Omental fat pad (tissue), 4 donors: ENCODE measurements around the gene IRF5. TPM values are rescaled to one million over a fixed set of nuclear protein-coding genes. Genes with fewer than 3 reads are reported as not detected.

Experiments
- ATAC-seq: fragments of 150-250 bp; one replicate; pipeline ENCODE4 v1.9.1; 2016; ENCODE audit warnings: mild to moderate bottlenecking, moderate library complexity; ENCODE audit not compliant: low FRiP score
- DNase-seq: peaks from one replicate; pipeline ENCODE4 v3.0.0-alpha.2; 2019; ENCODE audit warnings: low spot score
- total RNA-seq, 4 donors: library from RNA; depleted of rRNA; stranded (reverse); fragments of >200 nt; gene quantifications; one replicate each; pipeline ENCODE4 v1.1.0, GENCODE V29; 2016
- TF ChIP-seq, protein P1 (sequence below), 3 donors: fragments of 450-650 bp; IDR thresholded peaks; one replicate each; pipeline ENCODE4 v1.5.1; 2016 to 2017; ENCODE audit warnings: antibody characterized with exemption in 3 of 3, mild to moderate bottlenecking in 3 of 3, moderate library complexity in 2 of 3

IRF5 gene
- total RNA-seq, 4 donors from 2014 or later: 5.3 to 23.9 (median 18.8) TPM

DNA sequence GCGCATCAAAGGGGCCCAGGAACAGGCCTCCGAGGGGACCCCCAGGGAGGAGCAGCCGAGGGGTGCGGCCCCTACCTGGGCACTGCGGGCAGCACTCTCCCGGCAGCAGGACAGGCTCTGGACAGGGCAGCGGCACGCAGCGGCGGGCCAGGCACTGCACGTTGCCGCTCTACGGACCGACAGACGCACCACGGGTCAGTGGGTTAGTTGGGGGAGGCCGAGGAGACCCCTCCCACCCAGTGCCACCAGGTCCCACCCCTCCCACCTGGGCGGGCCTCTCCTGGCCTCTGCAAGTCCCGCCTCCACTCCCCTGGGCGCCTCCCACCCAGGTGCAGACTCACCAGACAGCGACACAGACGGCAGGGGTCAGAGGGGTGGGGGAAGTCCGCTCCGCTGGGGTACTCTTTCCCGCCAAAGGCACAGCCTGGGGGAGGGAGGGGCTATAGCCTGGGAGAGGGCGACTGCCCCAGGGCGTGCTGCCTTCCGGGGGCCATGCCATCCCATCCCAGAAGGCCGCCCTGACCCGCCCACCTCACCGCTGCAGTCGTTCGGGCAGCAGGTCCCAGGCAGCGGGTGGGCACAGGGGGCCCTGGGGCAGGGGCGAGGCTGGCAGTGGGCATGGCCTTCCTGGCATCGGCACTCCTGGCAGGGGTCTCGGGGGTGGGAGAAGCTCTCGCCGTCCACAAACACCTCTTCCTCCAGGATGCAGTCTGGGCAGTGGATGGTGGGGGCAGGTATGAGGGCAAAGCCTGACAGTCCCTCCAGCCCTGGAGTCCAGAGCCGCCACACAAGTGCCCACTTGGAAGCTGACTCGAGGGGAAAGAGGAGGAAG lies 46.4 kb upstream of the IRF5 start:
- TF ChIP-seq, protein P1, sequence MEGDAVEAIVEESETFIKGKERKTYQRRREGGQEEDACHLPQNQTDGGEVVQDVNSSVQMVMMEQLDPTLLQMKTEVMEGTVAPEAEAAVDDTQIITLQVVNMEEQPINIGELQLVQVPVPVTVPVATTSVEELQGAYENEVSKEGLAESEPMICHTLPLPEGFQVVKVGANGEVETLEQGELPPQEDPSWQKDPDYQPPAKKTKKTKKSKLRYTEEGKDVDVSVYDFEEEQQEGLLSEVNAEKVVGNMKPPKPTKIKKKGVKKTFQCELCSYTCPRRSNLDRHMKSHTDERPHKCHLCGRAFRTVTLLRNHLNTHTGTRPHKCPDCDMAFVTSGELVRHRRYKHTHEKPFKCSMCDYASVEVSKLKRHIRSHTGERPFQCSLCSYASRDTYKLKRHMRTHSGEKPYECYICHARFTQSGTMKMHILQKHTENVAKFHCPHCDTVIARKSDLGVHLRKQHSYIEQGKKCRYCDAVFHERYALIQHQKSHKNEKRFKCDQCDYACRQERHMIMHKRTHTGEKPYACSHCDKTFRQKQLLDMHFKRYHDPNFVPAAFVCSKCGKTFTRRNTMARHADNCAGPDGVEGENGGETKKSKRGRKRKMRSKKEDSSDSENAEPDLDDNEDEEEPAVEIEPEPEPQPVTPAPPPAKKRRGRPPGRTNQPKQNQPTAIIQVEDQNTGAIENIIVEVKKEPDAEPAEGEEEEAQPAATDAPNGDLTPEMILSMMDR (IDR thresholded peaks at IDR 0.05): no peak
- no peak for DNase-seq
- peak; percentile 24 for ATAC-seq

DNA sequence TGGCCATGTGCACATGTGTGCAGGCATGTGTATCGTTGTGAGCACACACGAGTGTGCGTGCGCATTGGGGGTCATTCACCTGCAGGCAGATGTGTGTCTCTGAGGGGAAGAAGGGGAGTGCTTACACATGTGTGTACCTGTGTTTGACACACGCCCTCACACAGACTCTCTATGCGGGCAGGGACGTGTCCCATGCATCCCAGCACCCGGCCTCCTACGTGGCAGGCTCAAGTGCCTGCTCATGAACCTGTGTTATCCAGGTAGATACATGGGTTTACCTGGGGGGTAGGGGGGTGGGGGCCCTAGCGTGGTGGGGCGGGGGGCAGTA lies 45.8 kb upstream of the IRF5 start:
- ATAC-seq: no peak
- TF ChIP-seq, protein P1 (IDR thresholded peaks at IDR 0.05): no peak
- no peak for DNase-seq

DNA sequence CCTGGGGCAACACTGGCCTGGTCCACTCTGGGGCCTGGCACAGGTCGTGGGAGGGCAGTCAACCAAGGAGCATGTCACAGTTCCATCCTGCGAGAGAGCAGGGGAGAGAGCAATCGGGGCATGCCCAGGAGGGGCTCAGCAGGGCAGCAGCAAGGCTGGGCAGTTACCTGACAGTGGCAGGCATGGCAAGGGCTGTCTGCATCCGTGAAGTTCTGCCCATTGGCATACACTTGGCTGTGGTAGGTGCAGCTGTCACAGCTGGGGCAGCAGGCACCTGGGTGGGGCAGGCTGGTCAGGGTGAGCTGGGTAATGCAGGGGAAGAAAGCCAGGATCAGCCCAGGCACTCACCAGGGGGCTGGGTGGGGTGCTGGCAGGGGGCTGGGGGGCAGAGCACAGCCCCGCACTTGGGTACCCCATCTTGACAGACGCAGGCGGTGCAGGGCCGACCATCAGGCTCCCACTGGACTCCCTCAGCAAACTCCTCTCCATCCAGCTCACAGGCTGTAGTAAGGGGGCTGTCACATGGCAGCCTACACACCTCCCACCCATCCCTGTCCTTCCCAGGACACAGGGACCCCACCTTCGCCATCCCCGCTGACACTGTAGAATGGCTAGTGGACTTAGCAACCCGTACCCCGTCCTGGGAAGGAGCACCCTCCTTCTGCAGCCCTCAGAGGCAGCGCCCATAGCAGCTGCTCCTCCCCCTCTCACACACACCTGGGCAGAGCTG lies 45.0 kb upstream of the IRF5 start:
- ATAC-seq (no peak), DNase-seq (no peak)
- TF ChIP-seq, protein P1 (IDR thresholded peaks at IDR 0.05): no peak

DNA sequence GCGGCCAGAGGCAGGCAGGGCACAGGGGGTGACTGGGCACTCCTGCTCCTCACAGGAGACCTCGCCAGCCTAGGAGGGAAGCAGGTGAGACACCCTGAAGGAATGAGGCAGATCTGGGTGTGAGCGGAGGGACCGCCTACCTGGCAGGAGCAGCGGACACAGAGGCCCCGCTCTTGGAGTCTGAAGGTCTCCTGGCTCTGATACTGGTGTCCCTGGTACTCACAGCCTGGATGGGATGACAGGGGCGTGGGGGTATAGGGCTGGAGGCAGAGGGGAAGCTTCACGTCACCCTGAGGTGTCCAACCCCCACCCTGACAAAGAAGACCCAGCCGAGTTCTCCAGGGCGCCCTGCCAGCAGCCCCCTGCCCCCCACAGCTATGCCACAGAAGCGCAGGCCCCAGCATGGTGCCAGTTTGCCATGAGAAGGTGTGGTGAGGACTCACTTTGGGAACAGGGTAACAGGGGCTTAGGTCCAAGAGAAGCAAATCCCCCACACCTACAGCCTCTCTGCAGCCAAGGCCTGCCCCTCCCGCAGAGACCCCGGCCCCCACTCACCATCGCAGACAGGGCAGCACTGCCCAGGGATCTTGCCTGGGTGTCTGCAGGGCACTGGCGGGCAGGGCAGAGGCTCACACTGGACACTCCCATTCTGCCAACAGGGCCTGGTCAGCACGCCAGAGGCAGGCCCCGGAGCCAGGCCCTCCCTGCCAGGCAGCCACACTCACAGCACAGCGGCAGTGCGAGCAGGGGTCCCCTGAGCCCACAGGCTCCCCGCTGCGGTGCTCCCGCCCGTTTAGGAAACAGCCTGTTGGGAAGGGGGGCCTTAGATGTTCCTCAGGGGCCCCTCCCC lies 44.3 kb upstream of the IRF5 start:
- ATAC-seq (no peak), DNase-seq (no peak)
- TF ChIP-seq, protein P1 (IDR thresholded peaks at IDR 0.05): no peak

DNA sequence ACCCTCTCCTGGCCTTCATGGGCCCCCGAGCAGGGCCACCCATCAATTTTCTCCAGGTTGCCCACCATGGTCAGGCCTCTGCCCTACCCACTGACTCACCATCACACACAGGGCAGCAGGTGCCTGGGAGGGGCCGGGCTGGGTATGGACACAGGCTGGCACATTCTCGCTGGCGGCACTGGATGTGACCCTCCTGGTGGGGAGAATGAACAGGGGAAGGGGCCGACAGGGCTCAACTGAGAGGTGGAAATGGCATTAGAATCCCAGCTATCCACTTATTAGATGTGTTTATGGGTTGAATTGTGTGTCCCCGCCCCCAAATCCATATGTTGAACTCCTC lies 43.7 kb upstream of the IRF5 start:
- DNase-seq: no peak
- TF ChIP-seq, protein P1 (IDR thresholded peaks at IDR 0.05): no peak
- no peak for ATAC-seq

DNA sequence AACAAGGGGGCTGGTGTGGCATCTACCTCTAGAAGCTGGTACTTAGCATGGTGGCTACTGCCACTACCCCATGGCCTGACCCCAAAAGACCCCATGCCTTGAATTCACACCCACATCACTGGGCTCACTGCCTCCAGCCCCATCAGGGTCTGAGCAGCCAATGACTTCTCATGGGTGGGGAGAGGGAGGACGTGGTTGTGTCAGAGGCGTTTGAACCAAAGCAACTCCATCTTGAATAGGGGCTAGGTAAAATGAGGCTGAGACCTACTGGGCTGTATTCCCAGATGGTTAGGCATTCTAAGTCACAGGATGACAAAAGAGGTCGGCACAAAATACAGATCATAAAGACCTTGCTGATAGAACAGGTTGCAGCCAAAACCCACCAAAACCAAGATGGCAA lies 42.4 kb upstream of the IRF5 start:
- TF ChIP-seq, protein P1 (IDR thresholded peaks at IDR 0.05): no peak
- DNase-seq (no peak), ATAC-seq (no peak)
